Measurements from ENCODE around the gene RHD.
"Not testable (repeated sequence)": the region's sequence is repeated elsewhere in the genome, so short reads cannot be mapped to it uniquely, and the experiment has no call there.

Gene RHD

DNA sequence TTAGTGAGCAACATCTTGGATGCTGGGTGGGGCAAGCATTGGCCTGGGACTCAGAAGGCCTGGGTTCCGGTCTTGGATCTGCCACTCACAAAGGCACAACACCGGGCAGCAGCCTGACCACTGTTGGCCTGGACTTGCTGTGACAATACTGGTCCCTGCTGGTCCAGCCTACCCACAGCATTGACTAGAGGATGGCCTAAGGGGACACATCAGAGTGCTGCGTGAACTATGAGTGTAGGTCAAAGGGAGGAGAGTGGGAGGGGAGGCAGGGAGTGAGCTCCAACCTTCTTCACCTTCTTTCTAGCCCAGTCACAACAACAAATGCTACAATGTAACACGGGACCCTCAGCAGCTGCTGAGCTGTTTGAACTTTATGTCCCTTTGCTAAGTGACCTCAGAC lies 96.9 kb downstream of the RHD start:
- Histone ChIP-seq H3K79me2 (ENCODE audit: low read length) (no peaks in the 10 kb centered on the region), H3K27ac (ENCODE audit: low read length) (no peak overlapping the region), H3K4me2 (ENCODE audit: low read depth, low read length) (no peak overlapping the region), H2AFZ (ENCODE audit: low read length) (no peak overlapping the region), H3K9me3 (replicated peaks; ENCODE audit: insufficient read depth, low read length) (no peaks in the 10 kb centered on the region), H3K9ac (ENCODE audit: low read length) (no peak overlapping the region), H3K36me3 (replicated peaks; ENCODE audit: insufficient read depth, low read length) (no peaks in the 10 kb centered on the region), H3K4me3 (ENCODE audit: low read length) (no peak overlapping the region), H3K27me3 (replicated peaks; ENCODE audit: insufficient read depth, low read length) (no peaks in the 10 kb centered on the region), H3K4me1 (ENCODE audit: low read length) (no peaks in the 10 kb centered on the region), H3F3A (ENCODE audit: insufficient read depth, low read length) (no peaks in the 10 kb centered on the region), H3K9me2 (replicated peaks; ENCODE audit: insufficient read depth, low read length) (no peaks in the 10 kb centered on the region), H4K20me1 (ENCODE audit: insufficient read depth, low read length) (no peaks in the 10 kb centered on the region)
- no peak for TF ChIP-seq CTCF (IDR thresholded peaks at IDR 0.05; ENCODE audit: low read length)
- DNase-seq: no peak

- H3K9me3 ChIP-seq (replicated peaks; ENCODE audit: insufficient read depth, low read length); DNase-seq; H3K27me3 ChIP-seq (replicated peaks; ENCODE audit: insufficient read depth, low read length); H3F3A ChIP-seq (ENCODE audit: insufficient read depth, low read length); H3K4me3 ChIP-seq (ENCODE audit: low read length); H2AFZ ChIP-seq (ENCODE audit: low read length); H3K4me1 ChIP-seq (ENCODE audit: low read length); H4K20me1 ChIP-seq (ENCODE audit: insufficient read depth, low read length); H3K4me2 ChIP-seq (ENCODE audit: low read depth, low read length); H3K79me2 ChIP-seq (ENCODE audit: low read length); H3K9me2 ChIP-seq (replicated peaks; ENCODE audit: insufficient read depth, low read length); H3K36me3 ChIP-seq (replicated peaks; ENCODE audit: insufficient read depth, low read length); H3K9ac ChIP-seq (ENCODE audit: low read length); H3K27ac ChIP-seq (ENCODE audit: low read length): not testable (repeated sequence)
Observed at GRCh38 chr1:25369691-25370271, 97.5 kb downstream of the RHD start.

DNA sequence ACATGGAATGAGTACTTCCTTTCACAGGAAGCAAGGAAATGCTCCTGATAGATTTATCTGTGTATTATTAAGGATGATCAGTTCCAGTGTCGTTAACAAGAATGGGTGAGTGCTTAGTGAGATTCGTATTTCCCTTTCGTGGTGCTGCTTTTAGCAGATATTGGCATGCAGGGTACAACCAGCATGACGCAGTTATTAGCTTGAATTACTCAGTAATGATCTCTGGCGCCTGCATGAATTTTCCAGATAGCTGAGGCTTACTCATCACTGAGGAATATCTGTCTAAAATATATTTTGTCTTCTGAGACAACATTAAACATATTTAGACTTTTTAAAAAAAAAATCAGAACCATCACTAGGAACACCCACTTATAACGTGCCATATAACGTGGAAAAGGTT lies 99.4 kb downstream of the RHD start:
- not testable (repeated sequence) for H3K4me3 ChIP-seq (ENCODE audit: low read length); H3K27me3 ChIP-seq (replicated peaks; ENCODE audit: insufficient read depth, low read length); H3K4me2 ChIP-seq (ENCODE audit: low read depth, low read length); H3K9ac ChIP-seq (ENCODE audit: low read length); H3K36me3 ChIP-seq (replicated peaks; ENCODE audit: insufficient read depth, low read length); DNase-seq; H3F3A ChIP-seq (ENCODE audit: insufficient read depth, low read length); H4K20me1 ChIP-seq (ENCODE audit: insufficient read depth, low read length); H3K4me1 ChIP-seq (ENCODE audit: low read length); H3K79me2 ChIP-seq (ENCODE audit: low read length); H2AFZ ChIP-seq (ENCODE audit: low read length); H3K9me2 ChIP-seq (replicated peaks; ENCODE audit: insufficient read depth, low read length); H3K9me3 ChIP-seq (replicated peaks; ENCODE audit: insufficient read depth, low read length); H3K27ac ChIP-seq (ENCODE audit: low read length)

DNA sequence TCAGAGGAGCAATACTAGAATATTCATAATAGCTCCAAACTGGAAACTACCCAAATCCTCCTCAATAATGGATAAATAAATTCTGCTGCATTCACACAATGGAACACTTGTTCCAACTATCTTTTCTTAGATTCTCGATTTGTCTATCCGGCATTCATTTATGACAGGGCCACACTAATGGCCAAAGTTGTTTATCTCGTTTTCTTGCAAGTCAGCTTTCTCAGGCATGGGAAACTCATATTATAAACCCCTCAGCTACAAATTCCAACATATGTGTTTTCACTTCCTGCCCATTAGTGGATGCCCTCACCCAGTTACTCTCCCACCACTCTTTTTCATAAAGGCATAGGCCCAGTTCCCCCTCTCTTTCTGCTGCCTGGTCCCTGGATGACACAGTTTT lies 106.1 kb downstream of the RHD start:
- not testable (repeated sequence) for H3K27ac ChIP-seq (ENCODE audit: low read length); H3K79me2 ChIP-seq (ENCODE audit: low read length); H3F3A ChIP-seq (ENCODE audit: insufficient read depth, low read length); H3K27me3 ChIP-seq (replicated peaks; ENCODE audit: insufficient read depth, low read length); H3K9me3 ChIP-seq (replicated peaks; ENCODE audit: insufficient read depth, low read length); H3K4me1 ChIP-seq (ENCODE audit: low read length); H3K4me3 ChIP-seq (ENCODE audit: low read length); DNase-seq; H3K9ac ChIP-seq (ENCODE audit: low read length); H4K20me1 ChIP-seq (ENCODE audit: insufficient read depth, low read length); H3K9me2 ChIP-seq (replicated peaks; ENCODE audit: insufficient read depth, low read length); H3K4me2 ChIP-seq (ENCODE audit: low read depth, low read length); H3K36me3 ChIP-seq (replicated peaks; ENCODE audit: insufficient read depth, low read length); H2AFZ ChIP-seq (ENCODE audit: low read length)

Measured in MM.1S (cell line).